ENCODE results near the gene AKAP13. TPM values are rescaled to one million over a fixed set of nuclear protein-coding genes. Genes with fewer than 3 reads are reported as not detected.
"Not testable (repeated sequence)": the region's sequence is repeated elsewhere in the genome, so short reads cannot be mapped to it uniquely, and the experiment has no call there.

Gene AKAP13
- total RNA-seq, 1 experiment from 2014 or later, result 42.8 TPM

- no peak for DNase-seq (ENCODE audit: low read depth)
These were observed 406.3 kb downstream of the AKAP13 start for GRCh38 chr15:85786781-85787114.

- no peak for DNase-seq (ENCODE audit: low read depth)
These were observed 408.5 kb downstream of the AKAP13 start for GRCh38 chr15:85788771-85789495.

GRCh38 chr15:85789496-85789875 is 409.1 kb downstream of the AKAP13 start:
- no peak for DNase-seq (ENCODE audit: low read depth)

GRCh38 chr15:85792102-85792731 is 411.8 kb downstream of the AKAP13 start:
- DNase-seq (ENCODE audit: low read depth), result no peak

- peak; percentile 38 for DNase-seq (ENCODE audit: low read depth)
These were observed 412.6 kb downstream of the AKAP13 start for GRCh38 chr15:85792912-85793590.

- DNase-seq (ENCODE audit: low read depth), result peak; percentile 37
These were observed 413.5 kb downstream of the AKAP13 start for GRCh38 chr15:85793641-85794597.

- DNase-seq (ENCODE audit: low read depth), result peak; percentile 92
These were observed 414.4 kb downstream of the AKAP13 start, which contains the start of gene KLHL25 for GRCh38 chr15:85794598-85795336. KLHL25 (minus strand) TSS chr15:85794925; CDS start chr15:85769810, 25,115 bp downstream.

- no peak for DNase-seq (ENCODE audit: low read depth)
These were observed 415.2 kb downstream of the AKAP13 start for GRCh38 chr15:85795337-85796305.

- not testable (repeated sequence) for DNase-seq (ENCODE audit: low read depth)
These were observed 416.0 kb downstream of the AKAP13 start for GRCh38 chr15:85796371-85796770.
